ENCODE results near the gene DOCK1. TPM values are rescaled to one million over a fixed set of nuclear protein-coding genes. Genes with fewer than 3 reads are reported as not detected.

Gene DOCK1
- total RNA-seq, 1 donor: 0.42 TPM

DNA sequence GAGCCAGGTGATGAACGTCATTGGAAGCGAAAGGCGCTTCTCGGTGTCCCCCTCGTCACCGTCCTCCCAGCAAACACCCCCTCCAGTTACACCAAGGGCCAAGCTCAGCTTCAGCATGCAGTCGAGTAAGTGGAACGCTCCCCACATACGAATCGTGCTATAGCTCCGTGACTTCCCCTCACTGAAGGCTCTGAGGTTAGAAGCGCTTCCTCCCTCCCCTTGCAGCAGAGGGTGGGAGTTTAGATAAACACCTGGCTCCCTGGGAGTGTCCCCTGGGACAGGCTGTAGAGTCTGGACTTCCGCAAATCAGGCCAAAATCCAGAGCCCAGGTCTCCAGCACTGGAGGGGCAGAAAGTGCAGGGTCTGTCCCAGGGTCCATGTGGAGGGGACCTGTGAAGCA, 538.9 kb downstream of the DOCK1 start:
- Histone ChIP-seq H3K4me1 (ENCODE audit: insufficient read depth, low read length) (no peaks in the 10 kb centered on the region), H3K4me3 (ENCODE audit: low read length) (no peak overlapping the region), H3K9me3 (ENCODE audit: low read depth, low read length) (no peaks in the 10 kb centered on the region), H3K27me3 (ENCODE audit: insufficient read depth, low read length) (no peaks in the 10 kb centered on the region)

- Histone ChIP-seq H3K4me1 (ENCODE audit: insufficient read depth, low read length) (no peaks in the 10 kb centered on the region), H3K27me3 (ENCODE audit: insufficient read depth, low read length) (no peaks in the 10 kb centered on the region), H3K4me3 (ENCODE audit: low read length) (no peak overlapping the region), H3K9me3 (ENCODE audit: low read depth, low read length) (no peaks in the 10 kb centered on the region)
These were observed 542.0 kb downstream of the DOCK1 start for GRCh38 chr10:127447197-127447596.

DNA sequence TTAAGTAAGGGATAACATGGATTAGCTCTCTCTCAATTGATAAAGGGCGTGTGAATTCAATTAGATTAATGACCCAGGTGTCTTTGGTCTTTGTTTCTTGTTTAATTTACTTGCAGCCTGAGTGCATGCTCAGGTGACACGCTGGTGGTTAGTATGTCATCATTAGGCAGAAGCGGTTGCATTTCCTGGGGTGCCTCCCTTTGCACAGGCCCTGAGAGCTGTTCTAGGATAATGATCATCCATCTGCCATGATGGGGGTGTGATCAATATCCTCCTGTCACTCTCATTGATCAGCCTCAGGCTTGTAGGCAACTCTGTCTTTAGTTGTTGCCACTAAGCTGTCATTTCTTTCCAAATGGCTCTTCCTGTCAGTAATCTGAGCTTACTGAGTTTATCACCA, 544.3 kb downstream of the DOCK1 start:
- H3K9me3 ChIP-seq (ENCODE audit: low read depth, low read length): no peaks in the 10 kb centered on the region
- H3K4me1 ChIP-seq (ENCODE audit: insufficient read depth, low read length): no peaks in the 10 kb centered on the region
- no peak overlapping the region for H3K4me3 ChIP-seq (ENCODE audit: low read length)
- H3K27me3 ChIP-seq (ENCODE audit: insufficient read depth, low read length): no peaks in the 10 kb centered on the region

DNA sequence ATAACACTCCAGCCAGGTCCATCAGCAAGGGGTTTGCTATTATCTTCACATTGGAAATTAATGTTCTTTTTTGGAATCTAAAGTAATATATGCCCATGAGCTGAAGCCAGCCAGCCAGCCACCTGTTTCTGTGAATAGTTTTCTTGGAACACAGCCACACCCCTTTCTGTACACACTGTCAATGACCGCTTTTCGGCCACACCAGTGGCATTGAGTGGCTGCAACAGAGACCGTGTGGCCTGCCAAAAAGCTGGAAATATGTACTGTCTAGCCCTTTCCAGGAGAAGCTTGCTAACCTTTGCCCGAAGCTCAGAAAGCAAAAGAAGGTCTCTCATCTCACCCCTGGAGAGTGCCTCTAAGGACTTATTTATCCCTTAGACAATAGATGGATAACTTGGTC, 545.4 kb downstream of the DOCK1 start:
- H3K4me3 ChIP-seq (ENCODE audit: low read length): no peak overlapping the region
- no peaks in the 10 kb centered on the region for H3K9me3 ChIP-seq (ENCODE audit: low read depth, low read length)
- H3K4me1 ChIP-seq (ENCODE audit: insufficient read depth, low read length): no peaks in the 10 kb centered on the region
- H3K27me3 ChIP-seq (ENCODE audit: insufficient read depth, low read length): no peaks in the 10 kb centered on the region

- Histone ChIP-seq H3K27me3 (ENCODE audit: insufficient read depth, low read length) (no peaks in the 10 kb centered on the region), H3K9me3 (ENCODE audit: low read depth, low read length) (no peaks in the 10 kb centered on the region), H3K4me3 (ENCODE audit: low read length) (no peak overlapping the region), H3K4me1 (ENCODE audit: insufficient read depth, low read length) (no peaks in the 10 kb centered on the region)
These were observed 546.4 kb downstream of the DOCK1 start for GRCh38 chr10:127451628-127452027.

- no peaks in the 10 kb centered on the region for H3K27me3 ChIP-seq (ENCODE audit: insufficient read depth, low read length)
- no peak overlapping the region for H3K4me3 ChIP-seq (ENCODE audit: low read length)
These were observed 547.3 kb downstream of the DOCK1 start for GRCh38 chr10:127452568-127452967.

DNA sequence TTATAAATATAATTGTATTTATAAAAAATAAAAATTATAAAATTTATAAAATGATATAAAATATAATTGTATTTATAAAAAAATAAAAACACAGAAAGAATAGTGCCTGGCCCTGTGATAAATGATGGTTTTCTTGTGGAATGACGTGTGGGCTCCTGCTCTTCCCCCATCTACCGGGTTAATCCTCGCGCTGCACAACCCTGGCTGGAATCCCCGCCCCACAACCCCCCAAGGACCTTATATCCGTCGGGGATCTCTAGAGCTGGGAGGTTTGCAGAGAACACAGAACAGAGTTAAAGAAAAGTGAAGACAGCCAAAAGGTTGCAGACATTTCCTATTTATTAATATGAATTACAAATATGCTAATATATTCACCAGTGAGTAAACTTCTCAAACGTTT, 548.5 kb downstream of the DOCK1 start:
- H3K4me3 ChIP-seq (ENCODE audit: low read length): no peak overlapping the region
- no peaks in the 10 kb centered on the region for H3K27me3 ChIP-seq (ENCODE audit: insufficient read depth, low read length)
- no peaks in the 10 kb centered on the region for H3K4me1 ChIP-seq (ENCODE audit: insufficient read depth, low read length)
- no peaks in the 10 kb centered on the region for H3K9me3 ChIP-seq (ENCODE audit: low read depth, low read length)

More at GRCh38 chr10:127452568-127452967, 547.3 kb downstream of the DOCK1 start:
- no peaks in the 10 kb centered on the region for H3K9me3 ChIP-seq (ENCODE audit: low read depth, low read length)
- H3K4me1 ChIP-seq (ENCODE audit: insufficient read depth, low read length): no peaks in the 10 kb centered on the region

DNA sequence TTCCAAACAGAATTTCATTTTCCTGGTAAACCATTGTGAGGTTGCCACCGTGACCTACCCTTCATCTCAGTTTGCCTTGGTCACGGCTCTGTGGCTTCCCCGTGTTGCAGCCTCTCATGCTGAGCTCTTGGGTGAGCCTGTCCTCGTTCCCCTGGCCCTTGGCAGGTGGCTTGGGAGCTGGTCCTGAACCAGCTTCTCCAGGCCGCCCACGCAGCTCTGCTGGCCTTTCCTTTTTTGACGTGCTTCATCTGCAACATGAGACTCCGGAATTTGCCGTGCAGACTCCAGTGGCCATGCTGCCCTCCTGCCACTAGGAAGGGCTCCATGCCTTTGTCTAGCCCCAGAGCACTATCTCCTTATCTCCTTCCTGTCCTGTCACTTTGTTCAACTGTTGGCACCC, 550.9 kb downstream of the DOCK1 start:
- Histone ChIP-seq H3K4me1 (ENCODE audit: insufficient read depth, low read length) (no peaks in the 10 kb centered on the region), H3K9me3 (ENCODE audit: low read depth, low read length) (no peaks in the 10 kb centered on the region), H3K27me3 (ENCODE audit: insufficient read depth, low read length) (no peaks in the 10 kb centered on the region), H3K4me3 (ENCODE audit: low read length) (no peak overlapping the region)

DNA sequence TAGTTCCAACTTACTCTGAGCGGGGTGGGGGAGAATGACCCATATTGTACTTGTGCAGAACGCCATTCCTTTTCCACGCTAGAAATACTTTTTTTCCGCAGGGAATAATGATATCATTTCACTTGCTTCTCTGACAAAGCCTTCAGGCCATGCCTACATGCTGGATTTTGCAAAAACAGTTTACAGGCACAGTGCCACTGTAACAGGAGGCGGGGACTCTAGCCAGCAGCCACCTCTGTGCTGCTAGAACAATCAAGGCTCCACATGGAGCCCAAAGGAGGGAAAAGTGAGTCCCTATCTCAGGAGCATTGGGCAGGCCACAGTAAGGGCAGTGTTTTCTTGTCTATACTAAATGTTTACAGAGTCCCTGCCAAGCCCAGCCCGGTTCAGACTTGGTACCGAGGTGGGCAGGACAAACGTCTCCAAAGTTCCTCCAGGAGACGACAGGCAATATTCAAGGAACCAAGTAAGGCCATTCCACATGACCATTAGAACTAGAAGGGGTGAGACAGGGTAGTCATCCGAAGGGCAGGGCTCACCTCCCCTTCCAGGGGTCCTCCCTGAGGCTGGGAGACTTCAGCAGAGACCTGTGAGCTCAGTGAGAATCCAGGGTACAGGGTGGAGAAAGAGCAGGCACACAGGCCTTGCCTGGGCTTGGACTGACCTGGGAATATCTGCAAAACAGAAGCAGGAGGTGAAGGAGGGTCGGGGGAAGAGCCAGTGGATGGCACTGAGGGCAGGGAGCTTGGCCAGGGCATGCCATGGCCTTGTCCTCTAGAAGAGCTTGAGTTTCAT, 553.0 kb downstream of the DOCK1 start:
- H3K27me3 ChIP-seq (ENCODE audit: insufficient read depth, low read length): no peaks in the 10 kb centered on the region
- H3K9me3 ChIP-seq (ENCODE audit: low read depth, low read length): no peaks in the 10 kb centered on the region

DNA sequence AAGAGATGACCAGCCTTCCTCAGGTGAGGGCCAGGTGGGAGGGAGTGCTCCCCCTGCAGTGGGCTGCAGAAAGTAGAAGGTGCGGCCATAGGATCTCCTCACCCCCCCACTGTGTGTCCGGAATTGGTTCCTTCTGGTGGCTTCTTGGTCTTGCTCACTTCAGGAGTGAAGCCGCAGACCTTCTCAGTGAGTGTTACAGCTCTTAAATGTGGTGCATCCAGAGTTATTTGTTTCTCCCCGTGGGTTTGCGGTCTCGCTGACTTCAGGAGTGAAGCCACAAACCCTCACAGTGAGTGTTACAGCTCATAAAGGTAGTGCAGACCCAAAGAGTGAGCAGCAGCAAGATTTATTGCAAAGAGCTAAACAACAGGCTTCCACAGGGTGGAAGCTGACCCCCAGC, 553.6 kb downstream of the DOCK1 start:
- Histone ChIP-seq H3K4me1 (ENCODE audit: insufficient read depth, low read length) (no peaks in the 10 kb centered on the region), H3K27me3 (ENCODE audit: insufficient read depth, low read length) (no peaks in the 10 kb centered on the region), H3K4me3 (ENCODE audit: low read length) (no peak overlapping the region), H3K9me3 (ENCODE audit: low read depth, low read length) (no peaks in the 10 kb centered on the region)

More for the DNA sequence above, 553.0 kb downstream of the DOCK1 start:
- H3K4me3 ChIP-seq (ENCODE audit: low read length): no peak overlapping the region
- no peaks in the 10 kb centered on the region for H3K4me1 ChIP-seq (ENCODE audit: insufficient read depth, low read length)

GRCh38 chr10:127459918-127460317, 554.7 kb downstream of the DOCK1 start:
- Histone ChIP-seq H3K4me3 (ENCODE audit: low read length) (no peak overlapping the region), H3K27me3 (ENCODE audit: insufficient read depth, low read length) (no peaks in the 10 kb centered on the region), H3K4me1 (ENCODE audit: insufficient read depth, low read length) (no peaks in the 10 kb centered on the region), H3K9me3 (ENCODE audit: low read depth, low read length) (no peaks in the 10 kb centered on the region)

DNA sequence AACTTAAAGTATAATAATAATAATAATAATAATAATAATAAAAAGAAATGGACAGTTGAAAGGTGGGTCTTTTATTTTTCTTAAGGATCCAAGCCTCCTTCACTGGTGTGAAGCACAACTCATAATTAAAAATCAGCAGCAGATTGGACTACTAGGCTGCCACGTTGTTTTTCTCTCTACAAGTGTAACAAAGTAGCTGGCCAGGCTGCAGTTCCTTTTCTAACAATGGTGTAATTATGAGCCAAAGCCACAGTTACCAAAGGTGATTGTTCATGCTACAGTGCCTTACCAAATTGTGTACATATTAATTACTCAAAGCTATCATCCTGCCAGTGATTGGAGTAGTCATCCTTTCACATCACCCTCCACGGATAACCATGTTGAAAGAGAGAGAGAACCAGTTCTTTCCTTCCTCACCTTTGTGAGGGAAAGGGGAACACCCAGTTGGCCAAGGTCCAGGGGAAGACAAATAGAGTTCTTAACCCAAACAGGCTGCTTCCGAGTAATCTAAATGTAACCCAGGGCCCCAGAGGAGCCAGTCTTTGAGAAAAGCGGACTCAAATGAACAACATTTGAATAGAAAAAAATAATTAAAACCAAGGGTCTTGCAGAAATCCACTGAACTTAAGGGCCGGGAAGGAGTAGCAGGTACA, 557.5 kb downstream of the DOCK1 start:
- H3K27me3 ChIP-seq (ENCODE audit: insufficient read depth, low read length): no peaks in the 10 kb centered on the region
- H3K9me3 ChIP-seq (ENCODE audit: low read depth, low read length): no peaks in the 10 kb centered on the region
- H3K4me3 ChIP-seq (ENCODE audit: low read length): no peak overlapping the region
- H3K4me1 ChIP-seq (ENCODE audit: insufficient read depth, low read length): no peaks in the 10 kb centered on the region

- no peaks in the 10 kb centered on the region for H3K27me3 ChIP-seq (ENCODE audit: insufficient read depth, low read length)
- H3K9me3 ChIP-seq (ENCODE audit: low read depth, low read length): no peaks in the 10 kb centered on the region
- no peak overlapping the region for H3K4me3 ChIP-seq (ENCODE audit: low read length)
- no peaks in the 10 kb centered on the region for H3K4me1 ChIP-seq (ENCODE audit: insufficient read depth, low read length)
These were observed 558.3 kb downstream of the DOCK1 start for GRCh38 chr10:127463548-127463947.

GRCh38 chr10:127464561-127464960, 559.3 kb downstream of the DOCK1 start:
- no peaks in the 10 kb centered on the region for H3K4me1 ChIP-seq (ENCODE audit: insufficient read depth, low read length)

DNA sequence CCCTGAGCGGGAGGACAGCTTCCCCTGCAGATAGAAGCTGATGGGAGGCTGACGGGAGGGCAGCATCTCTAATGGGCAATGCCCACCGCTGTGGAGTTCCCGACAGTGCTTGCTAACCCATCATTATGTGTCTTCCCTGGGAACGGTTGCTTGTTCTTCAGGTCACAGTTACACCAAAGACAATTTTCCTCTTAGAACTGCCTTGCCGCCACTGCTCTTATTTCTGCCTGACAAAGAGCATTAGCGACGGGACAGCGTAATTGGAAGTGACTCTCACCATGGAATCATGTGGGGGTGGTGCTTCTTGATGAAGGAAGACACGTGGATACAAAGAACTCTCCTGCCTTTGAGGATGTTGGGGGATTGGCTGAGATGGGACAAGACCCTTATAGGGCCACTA, 562.6 kb downstream of the DOCK1 start:
- no peaks in the 10 kb centered on the region for H3K4me1 ChIP-seq (ENCODE audit: insufficient read depth, low read length)
- no peaks in the 10 kb centered on the region for H3K9me3 ChIP-seq (ENCODE audit: low read depth, low read length)

More at GRCh38 chr10:127464561-127464960, 559.3 kb downstream of the DOCK1 start:
- H3K4me3 ChIP-seq (ENCODE audit: low read length): no peak overlapping the region
- no peaks in the 10 kb centered on the region for H3K27me3 ChIP-seq (ENCODE audit: insufficient read depth, low read length)
- no peaks in the 10 kb centered on the region for H3K9me3 ChIP-seq (ENCODE audit: low read depth, low read length)

DNA sequence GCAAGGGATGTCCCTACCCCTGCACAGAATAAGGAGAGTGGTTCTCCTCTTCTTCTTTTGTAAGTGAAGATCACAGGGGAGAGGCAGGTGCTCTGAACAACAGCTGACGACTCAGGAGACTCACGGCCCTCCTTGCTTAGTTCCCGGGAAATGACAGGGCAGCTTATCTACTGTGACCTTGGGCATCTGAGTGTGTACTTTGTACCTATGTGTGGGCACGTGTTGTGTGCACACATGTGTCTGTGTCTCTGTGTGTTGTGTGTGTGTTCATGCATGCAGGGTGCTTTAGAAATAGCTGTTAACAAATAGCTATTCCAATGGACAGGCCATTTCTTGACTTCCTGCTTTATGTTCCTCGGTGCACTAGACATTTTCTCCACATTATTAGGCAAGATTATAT, 563.4 kb downstream of the DOCK1 start:
- no peaks in the 10 kb centered on the region for H3K4me1 ChIP-seq (ENCODE audit: insufficient read depth, low read length)
- no peaks in the 10 kb centered on the region for H3K27me3 ChIP-seq (ENCODE audit: insufficient read depth, low read length)
- H3K4me3 ChIP-seq (ENCODE audit: low read length): no peak overlapping the region
- no peaks in the 10 kb centered on the region for H3K9me3 ChIP-seq (ENCODE audit: low read depth, low read length)

More for the DNA sequence above, 562.6 kb downstream of the DOCK1 start:
- no peaks in the 10 kb centered on the region for H3K27me3 ChIP-seq (ENCODE audit: insufficient read depth, low read length)
- no peak overlapping the region for H3K4me3 ChIP-seq (ENCODE audit: low read length)

All from mononuclear cell (primary cell).